Osteoblast (primary cell): ENCODE data around the gene ARNT2. TPM values are rescaled to one million over a fixed set of nuclear protein-coding genes. Genes with fewer than 3 reads are reported as not detected.

Source experiments
- DNase-seq: peaks from one replicate; pipeline ENCODE4 v3.0.0; 2011; ENCODE audit warnings: low spot score, mixed read lengths; ENCODE audit not compliant: insufficient read length; ENCODE audit errors: missing footprints
- H2AFZ ChIP-seq: 2 replicates; pipeline ENCODE4 v1.6.0; 2011; ENCODE audit warnings: mild to moderate bottlenecking, low read length
- H3K27ac ChIP-seq: 2 replicates; pipeline ENCODE4 v1.5.1; 2011; ENCODE audit warnings: mild to moderate bottlenecking, low read depth, low read length, moderate library complexity
- H3K27me3 ChIP-seq: 2 replicates; pipeline ENCODE4 v1.6.0; 2012; ENCODE audit warnings: mild to moderate bottlenecking, control low read depth, inconsistent platforms, low read length, moderate library complexity; ENCODE audit not compliant: insufficient read depth
- H3K36me3 ChIP-seq: 2 replicates; pipeline ENCODE4 v1.5.1; 2011; ENCODE audit warnings: mild to moderate bottlenecking, low read length, control low read depth, moderate library complexity; ENCODE audit not compliant: insufficient read depth
- H3K4me1 ChIP-seq: 2 replicates; pipeline ENCODE4 v1.5.1; 2011; ENCODE audit warnings: mild to moderate bottlenecking, low read length, control low read depth, moderate library complexity; ENCODE audit not compliant: insufficient read depth
- H3K4me2 ChIP-seq: 2 replicates; pipeline ENCODE4 v1.6.0; 2011; ENCODE audit warnings: mild to moderate bottlenecking, low read length; ENCODE audit not compliant: insufficient read depth
- H3K4me3 ChIP-seq: fragments of 200-600 bp; sonication (generic); 3 replicates; pipeline ENCODE4 v1.5.1; 2012; ENCODE audit warnings: mild to moderate bottlenecking, low read length, inconsistent platforms; ENCODE audit not compliant: insufficient read depth
- H3K79me2 ChIP-seq: 2 replicates; pipeline ENCODE4 v1.6.0; 2012; ENCODE audit warnings: mild to moderate bottlenecking, low read length, control low read depth, inconsistent platforms; ENCODE audit not compliant: insufficient read depth
- H3K9me3 ChIP-seq: 2 replicates; pipeline ENCODE4 v1.5.1; 2011; ENCODE audit warnings: low read depth, low read length, control low read depth
- H4K20me1 ChIP-seq: 2 replicates; pipeline ENCODE4 v1.6.0; 2012; ENCODE audit warnings: mild to moderate bottlenecking, low read length, control low read depth; ENCODE audit not compliant: insufficient read depth
- CTCF ChIP-seq: IDR thresholded peaks from 2 replicates; pipeline ENCODE4 v1.5.1; 2011; ENCODE audit warnings: mild to moderate bottlenecking, low read depth, low read length, moderate library complexity; ENCODE audit errors: extremely low read depth
- total RNA-seq: library from RNA; depleted of rRNA; stranded (reverse); fragments of >200 nt; gene quantifications from 2 replicates; pipeline ENCODE4 v1.2.3, GENCODE V29; 2012

ARNT2 gene
- total RNA-seq, 1 donor: 30.0 TPM

- Histone ChIP-seq H3K27ac (no peak overlapping the region), H3K9me3 (no peaks in the 10 kb centered on the region), H3K4me1 (peaks cover 25% of the 10 kb centered on the region), H3K4me2 (peak overlapping the region; percentile 42), H3K27me3 (no peaks in the 10 kb centered on the region), H3K36me3 (no peaks in the 10 kb centered on the region), H3K4me3 (no peak overlapping the region), H4K20me1 (no peaks in the 10 kb centered on the region), H3K79me2 (no peaks in the 10 kb centered on the region), H2AFZ (peak overlapping the region; percentile 30)
- no peak for TF ChIP-seq CTCF
- DNase-seq: no peak
Observed at GRCh38 chr15:80615783-80616391, 211.7 kb downstream of the ARNT2 start.

- no peak for DNase-seq
Observed at GRCh38 chr15:80618685-80619400, 214.7 kb downstream of the ARNT2 start.

GRCh38 chr15:80619680-80620079 is 215.5 kb downstream of the ARNT2 start:
- no peak overlapping the region for H3K4me2 ChIP-seq
- no peaks in the 10 kb centered on the region for H3K79me2 ChIP-seq
- no peaks in the 10 kb centered on the region for H3K36me3 ChIP-seq
- peaks cover 25% of the 10 kb centered on the region for H3K4me1 ChIP-seq
- H4K20me1 ChIP-seq: no peaks in the 10 kb centered on the region
- H3K4me3 ChIP-seq: no peak overlapping the region
- H3K9me3 ChIP-seq: no peaks in the 10 kb centered on the region
- peak; percentile 69 for DNase-seq
- H3K27ac ChIP-seq: no peak overlapping the region
- TF ChIP-seq CTCF: peak; percentile 25
- no peak overlapping the region for H2AFZ ChIP-seq
- no peaks in the 10 kb centered on the region for H3K27me3 ChIP-seq

More at GRCh38 chr15:80618685-80619400, 214.7 kb downstream of the ARNT2 start:
- H3K4me2 ChIP-seq: no peak overlapping the region
- peaks cover 25% of the 10 kb centered on the region for H3K4me1 ChIP-seq
- H3K27ac ChIP-seq: no peak overlapping the region
- H3K79me2 ChIP-seq: no peaks in the 10 kb centered on the region
- TF ChIP-seq CTCF: no peak
- H3K36me3 ChIP-seq: no peaks in the 10 kb centered on the region
- H3K9me3 ChIP-seq: no peaks in the 10 kb centered on the region
- no peaks in the 10 kb centered on the region for H3K27me3 ChIP-seq
- peak overlapping the region; percentile 20 for H2AFZ ChIP-seq
- H4K20me1 ChIP-seq: no peaks in the 10 kb centered on the region
- no peak overlapping the region for H3K4me3 ChIP-seq

- Histone ChIP-seq H3K9me3 (no peaks in the 10 kb centered on the region), H3K27me3 (no peaks in the 10 kb centered on the region), H3K4me2 (no peak overlapping the region), H4K20me1 (no peaks in the 10 kb centered on the region), H3K79me2 (no peaks in the 10 kb centered on the region), H2AFZ (no peak overlapping the region), H3K4me3 (no peak overlapping the region), H3K36me3 (no peaks in the 10 kb centered on the region), H3K27ac (no peak overlapping the region), H3K4me1 (peaks cover 25% of the 10 kb centered on the region)
- no peak for DNase-seq
- no peak for TF ChIP-seq CTCF
Observed at GRCh38 chr15:80620141-80620540, 216.0 kb downstream of the ARNT2 start.
